Colonic mucosa (tissue), 4 donors: ENCODE measurements around the gene GDF15. TPM values are rescaled to one million over a fixed set of nuclear protein-coding genes. Genes with fewer than 3 reads are reported as not detected.

Experiments used
- DNase-seq: peaks from one replicate; pipeline ENCODE4 v3.0.0-alpha.2; 2020
- H3K27ac ChIP-seq: fragments of 200-600 bp; one replicate; pipeline ENCODE4 v1.8.0; 2021
- H3K27me3 ChIP-seq: fragments of 200-600 bp; one replicate; pipeline ENCODE4 v1.8.0; 2021
- H3K36me3 ChIP-seq: fragments of 200-600 bp; one replicate; pipeline ENCODE4 v1.8.0; 2021
- H3K4me1 ChIP-seq: fragments of 200-600 bp; one replicate; pipeline ENCODE4 v1.8.0; 2021; ENCODE audit warnings: mild to moderate bottlenecking
- H3K4me3 ChIP-seq: fragments of 200-600 bp; one replicate; pipeline ENCODE4 v1.8.0; 2021
- H3K9ac ChIP-seq, 2 donors: one replicate each; pipeline ENCODE4 v1.7.0; 2013; ENCODE audit warnings: control low read depth in 2 of 2, low read depth in 2 of 2, low read length in 2 of 2
- H3K9me3 ChIP-seq: fragments of 200-600 bp; one replicate; pipeline ENCODE4 v1.8.0; 2021
- intact Hi-C: fragments of 100-400 bp; cut with DNase I; formaldehyde crosslinking; loops from one replicate; pipeline ENCODE4 v1.14.1; 2022
- total RNA-seq, 2 donors: library from RNA; stranded (reverse); fragmentation: NEBNext Ultra II Directional in 1 of 2; extraction: Animal tissue kit (Norgen Biotek cat#: 25700) in 1 of 2; gene quantifications; one replicate each; pipeline ENCODE4 v1.2.1, GENCODE V29; 2021
- TF ChIP-seq, protein P1 (sequence below): fragments of 200-600 bp; IDR thresholded peaks from one replicate; pipeline ENCODE4 v1.8.0; 2022; ENCODE audit warnings: antibody characterized with exemption, mild to moderate bottlenecking
- donor health status: healthy.
- donor health status: DM: no; HTN: no; CAD: no.
- donor health status: DM: no; HTN: no; CAD: no.

The GDF15 gene
- total RNA-seq, 2 donors from 2014 or later, result 120 to 159 TPM

DNA sequence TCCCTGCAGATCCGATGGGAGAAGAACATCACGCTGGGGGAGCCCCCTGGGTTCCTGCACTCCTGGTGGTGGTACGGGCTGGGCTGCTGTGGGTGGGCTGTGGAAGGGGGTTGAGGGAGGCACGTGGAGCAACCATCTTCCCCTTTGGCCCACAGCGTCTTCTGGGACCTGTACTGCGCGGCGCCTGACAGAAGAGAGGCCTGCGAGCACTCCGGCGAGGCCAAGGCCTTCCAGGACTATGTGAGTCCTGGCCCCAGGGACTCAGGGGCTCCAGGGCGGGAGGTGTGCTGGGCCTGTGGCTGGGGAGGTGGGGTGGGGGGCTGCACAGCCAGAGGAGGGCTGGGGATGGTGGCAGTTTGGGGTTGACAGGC lies 41.8 kb downstream of the GDF15 start:
- Histone ChIP-seq H3K4me1 (peaks cover 6% of the 10 kb centered on the region), H3K36me3 (no peaks in the 10 kb centered on the region), H3K4me3 (no peak overlapping the region), H3K9me3 (no peaks in the 10 kb centered on the region), H3K27me3 (no peaks in the 10 kb centered on the region), H3K27ac (no peak overlapping the region), H3K9ac (no peak overlapping the region)
- DNase-seq, result no peak
- intact Hi-C loops, result no loop called here
- TF ChIP-seq, protein P1, sequence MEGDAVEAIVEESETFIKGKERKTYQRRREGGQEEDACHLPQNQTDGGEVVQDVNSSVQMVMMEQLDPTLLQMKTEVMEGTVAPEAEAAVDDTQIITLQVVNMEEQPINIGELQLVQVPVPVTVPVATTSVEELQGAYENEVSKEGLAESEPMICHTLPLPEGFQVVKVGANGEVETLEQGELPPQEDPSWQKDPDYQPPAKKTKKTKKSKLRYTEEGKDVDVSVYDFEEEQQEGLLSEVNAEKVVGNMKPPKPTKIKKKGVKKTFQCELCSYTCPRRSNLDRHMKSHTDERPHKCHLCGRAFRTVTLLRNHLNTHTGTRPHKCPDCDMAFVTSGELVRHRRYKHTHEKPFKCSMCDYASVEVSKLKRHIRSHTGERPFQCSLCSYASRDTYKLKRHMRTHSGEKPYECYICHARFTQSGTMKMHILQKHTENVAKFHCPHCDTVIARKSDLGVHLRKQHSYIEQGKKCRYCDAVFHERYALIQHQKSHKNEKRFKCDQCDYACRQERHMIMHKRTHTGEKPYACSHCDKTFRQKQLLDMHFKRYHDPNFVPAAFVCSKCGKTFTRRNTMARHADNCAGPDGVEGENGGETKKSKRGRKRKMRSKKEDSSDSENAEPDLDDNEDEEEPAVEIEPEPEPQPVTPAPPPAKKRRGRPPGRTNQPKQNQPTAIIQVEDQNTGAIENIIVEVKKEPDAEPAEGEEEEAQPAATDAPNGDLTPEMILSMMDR, result no peak

DNA sequence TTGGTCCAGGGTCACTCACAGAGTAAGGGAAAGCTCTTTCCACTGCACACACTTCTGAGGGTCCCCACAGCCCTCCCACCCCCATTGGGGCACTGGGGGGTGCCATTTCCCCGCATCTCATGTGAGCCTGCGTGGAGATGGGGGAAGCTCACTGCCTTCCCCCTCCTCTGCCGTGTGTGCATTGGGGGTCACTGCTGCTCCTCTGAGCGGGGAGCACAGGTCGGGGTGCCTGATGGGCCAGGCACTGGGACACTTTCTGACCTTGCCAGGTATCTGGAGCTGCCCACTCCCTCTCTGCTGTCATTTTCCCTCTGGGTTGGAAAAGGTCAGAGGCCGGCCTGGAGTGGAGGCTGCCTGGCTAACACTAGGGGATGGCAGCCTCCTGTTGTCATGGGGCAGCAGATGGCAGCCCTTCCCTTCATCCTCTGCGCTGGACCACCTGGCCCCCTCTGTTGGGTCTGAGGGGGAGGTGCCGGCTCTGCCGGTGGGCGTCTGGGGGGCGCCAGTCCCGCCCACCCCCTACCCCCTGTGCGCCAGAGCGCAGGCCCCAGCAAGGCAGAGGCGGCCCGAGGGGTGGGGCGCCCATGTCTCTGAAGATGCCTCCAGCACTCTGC lies 42.3 kb downstream of the GDF15 start:
- Histone ChIP-seq H3K9ac (no peak overlapping the region), H3K9me3 (no peaks in the 10 kb centered on the region), H3K4me1 (peaks cover 6% of the 10 kb centered on the region), H3K27me3 (no peaks in the 10 kb centered on the region), H3K36me3 (no peaks in the 10 kb centered on the region), H3K27ac (no peak overlapping the region), H3K4me3 (no peak overlapping the region)
- no peak for DNase-seq
- intact Hi-C loops, result no loop called here
- TF ChIP-seq, protein P1, result no peak

DNA sequence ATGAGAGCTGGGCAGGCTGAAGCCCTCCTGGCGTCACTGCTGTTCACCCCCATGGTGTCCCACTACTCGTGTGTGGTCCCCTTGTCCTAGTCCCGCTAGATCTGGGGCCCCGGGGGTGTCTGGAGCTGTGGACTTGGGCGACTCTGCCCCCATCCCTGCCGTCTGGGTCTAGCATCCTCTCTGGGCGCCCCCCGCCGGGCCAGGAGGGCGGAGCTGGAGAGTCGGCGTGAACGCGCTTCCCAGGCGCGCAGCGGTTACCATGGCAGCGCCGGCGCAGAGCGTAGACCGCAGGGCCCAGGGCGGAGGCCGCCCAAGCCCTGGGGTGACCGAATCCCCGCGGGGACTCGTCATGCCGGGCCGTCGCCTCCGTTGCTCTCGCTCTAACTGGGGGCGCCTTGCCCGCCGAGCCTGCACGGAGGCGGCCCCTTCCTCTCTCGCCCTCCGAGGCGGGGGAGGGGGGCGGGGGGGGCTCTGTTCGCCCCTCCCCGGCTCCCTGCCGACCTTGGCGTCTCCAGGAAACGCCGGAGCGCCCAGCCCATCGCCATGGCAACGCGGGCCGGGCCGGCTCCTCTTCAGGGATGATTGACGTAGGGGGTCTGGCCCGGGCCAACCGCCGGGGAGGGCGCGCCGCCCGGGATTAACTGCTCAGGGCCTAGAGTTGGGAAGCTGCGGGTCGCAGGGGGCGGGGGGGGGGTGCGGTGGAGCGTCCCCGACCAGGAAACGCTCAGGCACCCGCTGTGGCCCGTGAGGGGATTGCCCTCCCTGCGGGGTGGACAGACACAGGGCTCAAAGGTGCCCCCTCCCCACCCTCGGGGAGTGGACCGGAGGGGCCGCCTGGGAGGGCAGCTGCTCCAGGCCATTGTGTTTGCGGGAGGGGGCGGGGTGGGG lies 43.1 kb downstream of the GDF15 start:
- Histone ChIP-seq H3K36me3 (no peaks in the 10 kb centered on the region), H3K27ac (peak overlapping the region; percentile 45), H3K9ac (peak overlapping the region in 1 of 2 donors; percentile 50), H3K4me3 (peak overlapping the region; percentile 35), H3K9me3 (no peaks in the 10 kb centered on the region), H3K27me3 (no peaks in the 10 kb centered on the region), H3K4me1 (peaks cover 6% of the 10 kb centered on the region)
- peak; percentile 77 for DNase-seq
- intact Hi-C loops, result no loop called here
- TF ChIP-seq, protein P1, result no peak

DNA sequence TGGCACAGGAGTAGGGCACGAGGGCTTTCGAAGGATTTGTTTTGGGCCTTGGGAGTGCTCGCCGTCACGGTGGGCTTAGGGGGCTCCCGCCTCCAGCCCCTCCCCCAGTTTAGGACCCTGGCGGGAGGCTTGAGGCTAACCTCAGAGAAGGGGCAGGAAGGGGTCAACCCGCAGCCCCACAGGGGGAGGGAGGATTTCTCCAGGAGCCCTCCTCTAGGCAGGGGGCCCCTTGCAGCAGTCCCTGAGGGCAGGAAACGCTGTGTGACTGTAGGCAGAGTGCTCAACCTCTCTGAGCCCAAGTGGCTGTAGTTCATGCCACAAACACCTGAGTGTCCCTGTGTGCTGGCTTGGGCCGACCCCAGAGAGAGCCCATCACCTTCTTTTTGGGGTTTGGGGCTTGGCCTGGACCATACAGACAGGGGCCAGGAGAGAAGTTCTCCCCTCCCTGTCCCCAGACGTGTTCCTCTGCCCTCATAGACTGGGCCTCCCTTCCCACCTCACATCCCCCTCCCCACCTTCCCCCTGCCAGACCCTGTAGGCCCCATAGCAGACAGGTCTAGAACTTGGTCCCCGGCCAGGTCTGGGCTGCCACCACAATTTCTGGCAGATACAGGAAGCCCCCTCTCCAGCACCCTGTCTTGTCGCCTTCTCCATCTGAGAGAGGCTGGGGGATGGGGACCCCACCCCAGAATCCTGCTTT lies 43.9 kb downstream of the GDF15 start:
- intact Hi-C loops, result no loop called here
- H3K9me3 ChIP-seq, result no peaks in the 10 kb centered on the region
- TF ChIP-seq, protein P1, result no peak
- H3K4me1 ChIP-seq, result peaks cover 6% of the 10 kb centered on the region
- no peak overlapping the region for H3K27ac ChIP-seq
- H3K36me3 ChIP-seq, result no peaks in the 10 kb centered on the region
- peak overlapping the region in 1 of 2 donors; percentile 50 for H3K9ac ChIP-seq
- H3K27me3 ChIP-seq, result no peaks in the 10 kb centered on the region
- H3K4me3 ChIP-seq, result no peak overlapping the region
- no peak for DNase-seq

DNA sequence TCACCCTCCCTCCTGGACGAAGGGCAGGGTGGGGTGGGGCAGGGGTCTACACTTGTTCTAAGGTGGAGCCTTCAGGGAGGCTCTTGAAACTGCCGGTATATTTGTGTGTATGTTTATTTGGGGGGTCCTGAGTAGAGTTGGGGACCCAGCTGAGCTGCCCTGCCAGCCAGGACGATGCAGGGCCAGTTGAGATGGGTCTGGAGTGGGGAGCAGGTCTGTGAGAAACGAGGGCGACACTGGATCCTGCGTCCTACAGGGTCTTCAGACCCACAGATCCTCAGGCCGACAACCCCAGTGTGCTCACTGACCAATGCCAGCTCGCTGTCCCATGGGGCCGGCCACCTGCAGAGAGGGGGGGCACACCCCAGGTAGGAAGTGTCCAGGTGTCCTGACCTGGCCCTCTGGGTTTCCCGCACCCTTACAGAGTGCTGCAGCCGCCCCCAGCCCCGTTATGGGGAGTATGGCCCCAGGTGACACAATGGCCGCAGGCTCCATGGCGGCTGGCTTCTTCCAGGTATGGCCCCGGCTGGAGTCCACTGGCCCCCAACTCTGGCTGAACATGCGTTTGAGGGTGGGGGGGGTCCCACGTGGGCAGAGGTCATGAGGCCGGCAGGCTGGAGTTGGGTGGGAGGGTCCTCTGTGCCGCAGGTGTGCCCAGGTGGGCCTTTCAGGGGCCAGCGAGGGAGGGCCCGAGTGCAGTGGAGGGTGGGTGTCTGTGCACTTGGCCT lies 44.6 kb downstream of the GDF15 start:
- Histone ChIP-seq H3K27me3 (no peaks in the 10 kb centered on the region), H3K27ac (no peak overlapping the region), H3K9ac (no peak overlapping the region), H3K36me3 (no peaks in the 10 kb centered on the region), H3K4me3 (no peak overlapping the region), H3K4me1 (peaks cover 6% of the 10 kb centered on the region), H3K9me3 (no peaks in the 10 kb centered on the region)
- no peak for DNase-seq
- TF ChIP-seq, protein P1, result no peak
- intact Hi-C loops, result no loop called here
